GM21786 (cell line): ENCODE data around the gene PTPN13.
"Not testable (repeated sequence)": the region's sequence is repeated elsewhere in the genome, so short reads cannot be mapped to it uniquely, and the experiment has no call there.

Experiments used
- ATAC-seq: cut with Tn5 transposase; IDR thresholded peaks from one replicate; pipeline ENCODE4 v1.9.1; 2021; ENCODE audit not compliant: unreplicated experiment

The PTPN13 gene

DNA sequence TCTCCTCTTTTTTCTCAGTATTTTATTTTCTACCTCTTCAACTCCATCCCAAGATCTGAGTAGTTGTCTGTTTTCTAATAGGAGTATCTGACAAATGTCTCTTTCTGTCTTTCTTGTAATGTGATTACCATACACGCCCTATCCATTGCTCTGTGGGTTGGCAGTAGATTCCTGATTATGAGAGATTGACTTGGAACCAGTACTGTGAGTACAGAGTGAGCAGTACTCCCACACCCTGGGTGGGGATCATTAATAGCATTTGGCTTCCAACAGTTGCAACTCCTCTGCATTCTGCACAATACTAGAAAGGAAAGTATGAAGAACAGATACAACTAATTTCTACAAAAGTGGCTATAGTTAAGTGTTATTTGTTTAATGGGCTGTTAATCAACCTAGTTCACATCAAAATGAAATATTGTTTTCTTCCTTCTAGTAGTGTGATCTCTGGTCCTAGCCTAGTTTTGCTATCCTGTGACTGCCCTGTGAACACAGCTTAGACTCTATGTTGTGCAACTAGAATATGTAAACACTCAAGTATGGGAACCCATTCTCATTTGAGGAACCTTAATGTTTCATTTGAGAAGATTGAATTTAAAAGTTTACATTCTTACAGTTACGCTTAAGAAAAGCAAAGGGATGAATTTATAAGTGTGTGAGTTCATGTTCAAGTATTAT lies 112.9 kb downstream of the PTPN13 start:
- no peak for ATAC-seq

DNA sequence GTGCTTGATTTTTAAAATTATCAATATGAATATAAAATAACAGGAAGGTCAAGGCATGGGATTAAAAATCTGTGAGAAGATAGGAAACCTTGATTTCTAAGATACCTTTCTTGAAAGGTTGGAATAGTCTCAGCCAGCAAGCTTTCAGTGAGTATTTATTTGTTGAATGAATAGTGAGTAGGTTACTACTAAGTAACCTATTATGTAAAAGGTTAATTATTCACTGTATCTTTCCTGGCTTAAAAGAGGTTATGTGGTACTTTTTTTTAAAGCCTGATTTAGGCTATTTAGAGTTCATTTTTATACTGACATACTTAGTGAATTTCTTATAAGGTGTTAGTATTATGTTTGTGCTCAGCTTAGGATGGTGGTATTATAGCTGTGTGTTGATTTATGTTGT lies 123.5 kb downstream of the PTPN13 start:
- peak; percentile 52 for ATAC-seq

DNA sequence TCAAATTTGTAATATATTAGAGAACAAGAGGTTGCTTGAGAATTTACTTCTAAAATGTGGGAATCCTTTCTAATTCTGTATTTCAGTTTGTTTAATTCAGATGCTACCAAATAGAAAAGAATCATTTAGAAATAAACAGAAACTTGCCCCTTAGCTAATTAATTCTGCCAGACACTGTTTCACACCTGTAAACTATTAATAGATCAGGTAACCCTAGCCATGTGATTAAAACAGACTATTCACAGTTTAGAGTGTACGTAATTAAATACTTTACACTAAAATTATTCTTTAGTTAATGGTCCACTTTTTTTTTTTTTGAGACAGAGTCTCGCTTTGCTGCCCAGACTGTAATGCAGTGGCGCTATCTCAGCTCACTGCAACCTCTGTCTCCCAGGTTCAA lies 124.0 kb downstream of the PTPN13 start:
- peak; percentile 23 for ATAC-seq

DNA sequence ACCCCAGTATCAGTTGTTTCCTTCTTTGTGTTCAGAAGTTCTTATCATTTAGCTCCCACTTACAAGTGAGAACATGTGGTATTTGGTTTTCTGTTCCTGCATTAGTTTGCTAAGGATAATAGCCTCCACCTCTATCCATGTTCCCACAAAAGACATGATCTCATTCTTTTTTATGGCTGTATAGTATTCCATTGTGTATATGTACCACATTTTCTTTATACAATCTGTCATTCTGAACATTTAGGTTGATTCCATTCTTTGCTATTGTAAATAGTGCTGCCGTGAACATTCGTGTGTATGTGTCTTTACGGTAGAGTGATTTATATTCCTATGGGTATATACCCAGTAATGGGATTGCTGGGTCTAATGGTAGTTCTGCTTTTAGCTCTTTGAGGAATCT lies 125.0 kb downstream of the PTPN13 start:
- not testable (repeated sequence) for ATAC-seq

DNA sequence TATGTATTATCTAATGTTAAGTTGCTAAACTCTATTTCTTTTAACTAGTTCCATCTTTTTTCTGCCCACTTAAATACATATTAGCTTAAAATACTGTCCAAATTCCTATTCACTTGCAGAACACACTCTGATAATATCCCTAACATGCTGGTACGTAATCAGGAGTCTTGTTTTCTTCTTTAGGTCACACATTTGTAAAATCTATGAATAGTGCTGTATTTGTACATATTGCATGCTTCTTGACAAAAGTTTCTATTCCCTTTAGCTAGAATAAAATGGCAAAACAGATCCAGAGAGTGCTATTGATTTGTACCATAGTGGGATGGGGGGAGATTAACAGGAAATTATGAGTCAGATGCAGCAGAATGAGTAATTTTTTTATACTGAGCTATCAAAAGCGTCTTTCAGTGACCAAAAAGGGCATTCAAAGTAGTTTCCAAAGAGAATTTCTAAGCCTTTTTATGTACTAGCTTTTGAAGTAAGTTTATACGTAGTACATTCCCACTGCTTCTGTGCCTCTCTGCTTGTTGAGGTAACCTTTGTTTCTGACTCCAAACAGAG lies 126.5 kb downstream of the PTPN13 start:
- ATAC-seq = no peak

DNA sequence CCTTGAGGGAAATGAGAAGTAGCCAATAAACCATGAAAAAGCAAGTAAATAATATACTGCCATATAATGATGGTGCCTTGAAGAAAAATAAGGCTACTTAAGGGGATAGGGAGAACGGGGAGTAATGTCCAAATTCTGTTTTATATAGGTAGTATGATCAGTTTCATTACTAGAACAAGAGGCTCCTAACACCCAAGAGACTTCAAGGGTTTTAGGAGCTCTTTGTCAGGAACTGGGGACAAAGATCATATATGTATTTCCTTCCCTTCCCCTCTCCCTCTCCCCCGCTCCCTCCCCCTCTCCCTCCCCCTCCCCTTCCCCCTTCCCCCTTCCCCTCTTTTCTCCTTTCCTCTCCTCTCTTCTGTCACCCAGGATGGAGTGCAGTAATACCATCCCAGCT lies 127.3 kb downstream of the PTPN13 start:
- ATAC-seq = no peak

DNA sequence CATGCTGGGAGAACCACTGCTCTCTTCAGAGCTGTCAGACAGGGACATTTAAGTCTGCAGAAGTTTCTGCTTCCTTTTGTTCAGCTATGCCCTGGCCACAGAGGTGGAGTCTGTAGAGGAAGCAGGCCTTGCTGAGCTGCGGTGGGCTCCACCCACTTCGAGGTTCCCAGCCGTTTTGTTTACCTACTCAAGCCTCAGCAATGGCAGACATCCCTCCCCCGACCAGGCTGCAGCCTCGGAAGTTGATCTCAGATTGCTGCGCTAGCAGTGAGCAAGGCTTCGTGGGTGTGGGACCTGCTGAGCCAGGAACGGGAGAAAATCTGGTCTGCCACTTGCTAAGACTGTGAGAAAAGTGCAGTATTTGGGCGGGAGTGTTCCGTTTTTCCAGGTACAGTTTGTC lies 136.2 kb downstream of the PTPN13 start:
- ATAC-seq = no peak

DNA sequence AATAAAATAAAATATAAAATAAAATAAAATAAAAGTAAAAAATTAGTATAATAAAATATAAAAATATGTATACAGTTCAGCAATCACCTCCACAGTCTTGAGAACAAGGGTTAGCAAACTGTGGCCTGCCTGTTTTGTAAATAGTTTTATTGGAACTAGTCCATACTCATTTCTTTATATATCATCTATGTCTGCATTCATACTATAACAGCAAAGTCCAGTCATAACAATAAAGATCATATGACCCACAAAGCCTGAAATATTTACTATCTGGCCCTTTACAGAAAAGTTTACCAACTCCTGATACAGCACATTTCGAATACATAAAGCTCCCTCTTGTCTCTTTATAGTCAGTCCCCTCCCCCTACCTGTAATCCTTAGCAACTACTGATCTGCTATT lies 143.1 kb downstream of the PTPN13 start:
- ATAC-seq = no peak

DNA sequence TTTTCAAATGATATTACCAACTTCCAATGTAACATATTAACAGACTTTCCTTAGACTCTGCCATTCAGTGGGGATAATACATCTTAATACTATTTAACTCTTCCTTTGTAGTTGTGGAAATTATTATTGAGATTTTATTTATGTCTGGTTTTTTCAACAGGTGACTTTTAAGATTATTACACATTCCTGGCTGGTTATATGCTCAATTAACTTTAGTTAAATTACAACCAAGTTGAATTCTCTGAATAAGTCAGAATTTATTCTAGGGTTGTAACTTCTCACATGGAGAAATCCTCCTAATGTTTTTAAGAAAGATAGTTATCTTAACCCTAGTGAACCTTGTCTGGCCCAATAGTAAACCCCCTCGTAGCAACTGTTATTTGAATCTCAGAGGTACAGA lies 147.7 kb downstream of the PTPN13 start:
- ATAC-seq = no peak

DNA sequence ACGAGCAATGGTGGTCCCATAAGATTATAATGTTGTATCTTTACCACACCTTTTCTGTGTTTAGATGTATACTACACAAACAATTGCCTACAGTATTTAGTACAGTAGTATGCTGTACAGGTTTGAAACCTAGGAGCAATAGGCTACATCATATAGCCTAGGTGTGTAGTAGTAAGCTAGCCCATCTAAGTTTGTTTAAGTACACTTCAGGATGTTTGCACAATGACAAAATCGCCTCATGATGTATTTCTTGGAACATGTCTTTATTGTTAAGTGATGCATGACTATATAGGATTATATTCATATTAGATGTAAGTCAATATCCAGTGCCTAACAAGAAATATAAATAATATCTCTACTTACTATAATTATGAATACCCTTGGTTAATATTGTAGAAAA lies 150.5 kb downstream of the PTPN13 start:
- ATAC-seq = no peak

DNA sequence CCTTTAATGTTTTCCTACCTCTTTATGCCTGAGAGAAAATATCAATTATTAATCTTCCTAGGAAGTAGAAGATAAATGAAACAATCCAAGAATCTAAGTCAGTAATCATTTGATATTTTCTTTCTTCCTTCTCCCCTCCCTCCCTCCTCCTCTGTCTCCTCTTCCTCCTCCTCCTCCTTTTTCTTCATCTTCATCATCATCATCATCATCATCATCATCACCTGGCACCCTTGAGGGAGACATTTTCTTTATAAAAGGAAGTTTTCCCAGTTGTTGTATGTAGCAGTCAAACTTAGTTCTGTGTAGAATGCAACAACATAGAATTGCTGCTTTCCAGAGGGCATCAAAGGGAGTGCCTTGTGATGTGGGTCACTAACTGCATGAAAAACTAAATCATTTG lies 155.0 kb downstream of the PTPN13 start:
- no peak for ATAC-seq

DNA sequence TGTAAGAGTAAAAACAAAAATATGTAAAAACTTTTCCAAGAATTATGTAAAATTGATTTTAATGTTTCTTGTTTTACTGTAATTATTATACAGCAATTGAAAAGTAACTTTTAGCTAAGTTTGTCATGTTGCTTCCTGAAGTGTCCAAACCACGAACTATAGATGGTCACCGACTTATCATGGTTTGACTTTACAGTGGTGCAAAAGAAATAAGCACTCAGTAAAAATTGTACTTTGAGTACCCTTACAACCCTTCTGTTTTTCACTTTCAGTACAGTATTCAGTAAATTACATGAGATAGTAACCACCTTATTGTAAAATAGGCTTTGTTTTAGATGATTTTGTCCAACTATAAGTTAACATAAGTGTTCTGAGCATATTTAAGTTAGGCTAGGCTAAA lies 161.3 kb downstream of the PTPN13 start:
- no peak for ATAC-seq

DNA sequence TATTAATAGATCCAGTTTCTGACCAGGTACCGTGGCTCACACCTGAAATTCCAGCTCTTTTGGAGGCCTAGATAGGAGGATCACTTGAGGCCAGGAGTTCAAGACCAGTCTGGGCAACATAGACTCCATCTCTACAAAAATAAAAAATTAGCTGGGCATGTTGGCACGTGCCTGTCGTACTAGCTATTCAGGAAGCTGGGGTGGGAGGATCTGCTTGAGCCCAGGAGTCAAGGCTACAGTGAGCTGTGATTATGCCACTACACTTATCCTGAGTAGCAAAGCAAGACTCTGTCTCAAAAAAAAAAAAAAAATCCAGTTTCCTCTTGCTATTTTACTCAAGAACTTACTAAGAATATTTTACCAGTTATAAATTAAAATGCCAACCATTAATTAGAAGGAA lies 163.4 kb downstream of the PTPN13 start:
- ATAC-seq = no peak

DNA sequence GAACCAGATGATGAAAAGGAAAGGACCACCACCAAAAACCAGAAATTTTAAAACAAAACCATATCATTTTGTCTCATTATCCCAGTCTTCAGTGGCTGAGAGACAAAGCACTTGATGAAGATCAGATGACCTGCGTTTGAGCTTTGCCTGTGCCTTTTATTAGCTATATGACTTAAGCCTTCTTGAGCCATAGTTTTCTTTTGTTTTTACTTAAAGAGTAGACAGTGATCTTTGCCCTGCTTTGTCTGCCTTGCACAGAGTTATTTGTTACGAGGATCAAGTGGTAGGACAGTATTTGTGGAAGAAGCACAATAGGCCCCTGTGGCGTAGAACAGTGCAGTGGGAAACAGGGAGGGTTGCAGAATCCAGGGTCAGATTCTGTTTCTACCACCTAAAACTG lies 165.2 kb downstream of the PTPN13 start:
- ATAC-seq = no peak

DNA sequence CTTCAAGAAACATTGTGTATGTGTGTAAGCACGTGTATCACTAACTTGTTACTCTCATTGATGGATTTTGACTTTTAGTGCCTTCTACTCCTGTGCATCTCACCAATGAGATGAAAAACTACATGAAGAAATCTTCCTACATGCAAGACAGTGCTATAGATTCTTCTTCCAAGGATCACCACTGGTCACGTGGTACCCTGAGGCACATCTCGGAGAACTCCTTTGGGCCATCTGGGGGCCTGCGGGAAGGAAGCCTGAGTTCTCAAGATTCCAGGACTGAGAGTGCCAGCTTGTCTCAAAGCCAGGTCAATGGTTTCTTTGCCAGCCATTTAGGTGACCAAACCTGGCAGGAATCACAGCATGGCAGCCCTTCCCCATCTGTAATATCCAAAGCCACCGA lies 168.5 kb downstream of the PTPN13 start:
- ATAC-seq = no peak

DNA sequence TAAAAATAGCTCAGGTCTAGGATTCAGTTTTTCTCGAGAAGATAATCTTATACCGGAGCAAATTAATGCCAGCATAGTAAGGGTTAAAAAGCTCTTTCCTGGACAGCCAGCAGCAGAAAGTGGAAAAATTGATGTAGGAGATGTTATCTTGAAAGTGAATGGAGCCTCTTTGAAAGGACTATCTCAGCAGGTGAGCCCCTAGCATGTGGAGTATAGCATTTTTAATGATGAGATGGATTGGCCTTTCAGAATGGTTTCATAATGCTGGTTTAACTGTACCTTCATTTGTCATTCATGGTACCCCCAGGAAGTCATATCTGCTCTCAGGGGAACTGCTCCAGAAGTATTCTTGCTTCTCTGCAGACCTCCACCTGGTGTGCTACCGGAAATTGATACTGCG lies 175.7 kb downstream of the PTPN13 start:
- no peak for ATAC-seq

DNA sequence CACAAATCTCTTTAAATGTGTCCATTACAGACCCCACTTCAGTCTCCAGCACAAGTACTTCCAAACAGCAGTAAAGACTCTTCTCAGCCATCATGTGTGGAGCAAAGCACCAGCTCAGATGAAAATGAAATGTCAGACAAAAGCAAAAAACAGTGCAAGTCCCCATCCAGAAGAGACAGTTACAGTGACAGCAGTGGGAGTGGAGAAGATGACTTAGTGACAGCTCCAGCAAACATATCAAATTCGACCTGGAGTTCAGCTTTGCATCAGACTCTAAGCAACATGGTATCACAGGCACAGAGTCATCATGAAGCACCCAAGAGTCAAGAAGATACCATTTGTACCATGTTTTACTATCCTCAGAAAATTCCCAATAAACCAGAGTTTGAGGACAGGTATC lies 177.0 kb downstream of the PTPN13 start:
- ATAC-seq = no peak

DNA sequence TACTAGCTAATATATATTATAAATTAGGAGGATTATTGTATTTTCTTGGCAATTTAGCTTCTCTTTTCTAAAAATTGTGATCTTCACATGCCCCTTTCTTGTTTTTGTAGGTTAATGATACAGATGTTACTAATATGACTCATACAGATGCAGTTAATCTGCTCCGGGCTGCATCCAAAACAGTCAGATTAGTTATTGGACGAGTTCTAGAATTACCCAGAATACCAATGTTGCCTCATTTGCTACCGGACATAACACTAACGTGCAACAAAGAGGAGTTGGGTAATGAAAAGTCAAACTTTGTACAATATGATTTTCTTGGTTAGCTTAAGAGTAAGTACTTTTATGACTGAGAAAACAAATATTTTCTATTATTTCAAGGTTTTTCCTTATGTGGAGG lies 180.9 kb downstream of the PTPN13 start:
- no peak for ATAC-seq

DNA sequence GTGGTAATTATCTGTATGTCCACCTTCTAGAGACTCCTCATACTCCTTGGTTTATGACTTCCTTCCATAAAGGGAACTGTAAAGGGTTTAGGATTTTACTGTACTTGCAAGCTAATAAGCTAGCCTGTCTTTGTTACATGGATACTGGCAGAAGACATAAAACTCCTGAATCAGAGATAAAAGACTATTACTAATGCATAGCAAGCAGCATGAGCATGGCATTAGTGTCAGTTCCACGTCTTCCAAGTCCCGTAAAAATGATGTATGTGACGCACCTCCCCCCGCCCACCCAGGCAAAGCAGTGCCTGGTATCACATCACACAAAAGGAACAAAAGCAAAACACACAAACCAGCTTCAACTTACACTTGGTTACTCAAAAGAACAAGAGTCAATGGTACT lies 184.1 kb downstream of the PTPN13 start:
- ATAC-seq = no peak

DNA sequence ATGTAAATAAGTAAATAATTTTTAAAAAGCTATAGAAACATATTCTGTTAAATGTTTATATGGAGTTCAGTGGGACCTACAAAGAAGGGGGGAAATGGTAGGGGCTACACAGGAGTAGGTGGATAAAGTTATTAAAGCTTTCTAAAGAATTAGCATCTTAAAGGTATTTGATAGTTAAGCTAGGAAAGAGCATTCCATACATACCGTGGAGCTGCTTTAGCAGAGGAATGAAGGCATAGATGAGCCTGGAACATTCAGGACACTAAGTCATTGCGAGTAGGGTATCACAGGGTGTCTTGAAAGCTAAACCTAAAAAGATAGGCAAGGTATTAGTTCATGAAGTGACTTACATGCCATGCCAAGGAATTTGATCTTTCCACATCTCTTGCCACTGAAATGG lies 194.7 kb downstream of the PTPN13 start:
- no peak for ATAC-seq

DNA sequence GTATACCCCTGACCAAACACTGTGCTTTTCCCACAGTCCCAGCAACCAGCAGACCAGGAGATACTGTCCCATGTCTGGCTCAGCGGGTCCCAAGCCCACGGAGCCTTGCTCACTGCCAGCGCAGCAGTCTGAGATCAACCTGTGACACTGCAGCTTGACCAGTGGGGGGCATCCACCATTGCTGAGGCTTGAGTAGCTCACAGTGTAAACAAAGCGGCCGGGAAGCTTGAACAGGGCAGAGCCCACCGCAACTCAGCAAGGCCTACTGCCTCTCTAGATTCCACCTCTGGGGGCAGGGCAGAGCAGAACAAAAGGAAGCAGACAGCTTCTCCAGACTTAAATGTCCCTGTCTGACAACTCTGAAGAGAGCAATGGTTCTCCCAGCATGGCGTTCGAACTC lies 197.0 kb downstream of the PTPN13 start:
- no peak for ATAC-seq

DNA sequence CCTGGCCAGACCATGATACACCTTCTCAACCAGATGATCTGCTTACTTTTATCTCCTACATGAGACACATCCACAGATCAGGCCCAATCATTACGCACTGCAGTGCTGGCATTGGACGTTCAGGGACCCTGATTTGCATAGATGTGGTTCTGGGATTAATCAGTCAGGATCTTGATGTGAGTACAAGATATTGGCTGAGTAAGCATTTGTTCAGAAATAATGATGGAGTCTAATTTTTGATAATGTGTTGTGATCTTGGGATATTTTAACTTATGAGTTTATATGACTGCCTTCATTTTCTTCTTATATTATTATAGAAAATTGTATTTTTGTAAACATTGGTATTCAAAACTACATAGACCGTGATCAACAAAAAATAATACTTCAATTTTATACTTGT lies 215.7 kb downstream of the PTPN13 start:
- ATAC-seq = no peak

DNA sequence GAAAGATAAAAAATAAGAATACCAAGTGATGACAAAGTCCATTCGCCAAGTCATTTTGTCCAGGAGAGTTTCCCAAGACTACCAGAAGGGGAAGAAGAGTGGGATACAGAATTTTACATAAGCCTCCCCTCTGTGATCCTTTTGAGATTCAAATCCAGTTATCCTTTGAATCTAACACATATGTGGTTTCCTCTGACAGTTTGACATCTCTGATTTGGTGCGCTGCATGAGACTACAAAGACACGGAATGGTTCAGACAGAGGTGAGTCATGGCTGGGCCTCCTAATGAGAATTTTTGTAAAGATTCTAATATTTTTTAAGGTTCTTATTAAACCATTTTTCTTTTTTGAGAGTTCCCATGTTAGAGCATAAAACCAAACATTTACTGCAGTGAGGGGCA lies 216.7 kb downstream of the PTPN13 start:
- no peak for ATAC-seq
